ENCODE results near the gene C1QL4.

The C1QL4 gene

GRCh38 chr12:49348781-49349180 is 11.8 kb upstream of the C1QL4 start:
- no peak for DNase-seq (ENCODE audit: low spot score)

- peak; percentile 82 for DNase-seq (ENCODE audit: low spot score)
Measured at GRCh38 chr12:49347311-49348193, 10.6 kb upstream of the C1QL4 start.

GRCh38 chr12:49346659-49347310 is 9.8 kb upstream of the C1QL4 start, which contains the start of gene DNAJC22:
DNAJC22 (plus strand) TSS chr12:49346888; CDS start chr12:49348873, 1,985 bp downstream.
- DNase-seq (ENCODE audit: low spot score), result no peak

- no peak for DNase-seq (ENCODE audit: low spot score)
Measured at GRCh38 chr12:49345825-49346658, 9.1 kb upstream of the C1QL4 start.

GRCh38 chr12:49345051-49345824 is 8.2 kb upstream of the C1QL4 start:
- DNase-seq (ENCODE audit: low spot score), result no peak

GRCh38 chr12:49344486-49345050 is 7.6 kb upstream of the C1QL4 start:
- no peak for DNase-seq (ENCODE audit: low spot score)

- DNase-seq (ENCODE audit: low spot score), result no peak
Measured at GRCh38 chr12:49342914-49343731, 6.1 kb upstream of the C1QL4 start.

- DNase-seq (ENCODE audit: low spot score), result peak; percentile 96
Measured at GRCh38 chr12:49342066-49342913, 5.3 kb upstream of the C1QL4 start.

GRCh38 chr12:49341777-49342065 is 4.7 kb upstream of the C1QL4 start:
- DNase-seq (ENCODE audit: low spot score), result no peak

- DNase-seq (ENCODE audit: low spot score), result no peak
Measured at GRCh38 chr12:49340971-49341776, 4.2 kb upstream of the C1QL4 start.

GRCh38 chr12:49340095-49340870 is 3.3 kb upstream of the C1QL4 start:
- no peak for DNase-seq (ENCODE audit: low spot score)

GRCh38 chr12:49339464-49339861 is 2.5 kb upstream of the C1QL4 start:
- no peak for DNase-seq (ENCODE audit: low spot score)

- DNase-seq (ENCODE audit: low spot score), result no peak
Measured at GRCh38 chr12:49338830-49339463, 2.0 kb upstream of the C1QL4 start.

- no peak for DNase-seq (ENCODE audit: low spot score)
Measured at GRCh38 chr12:49335955-49336644, 888 bp downstream of the C1QL4 start.

GRCh38 chr12:49335118-49335954 is 1.7 kb downstream of the C1QL4 start:
- no peak for DNase-seq (ENCODE audit: low spot score)

- DNase-seq (ENCODE audit: low spot score), result no peak
Measured at GRCh38 chr12:49334681-49335080, 2.3 kb downstream of the C1QL4 start.
